AG09309 (cell line): ENCODE results near the gene SEPTIN1.

Experiments
- DNase-seq: peaks from one replicate; pipeline ENCODE4 v3.0.0-alpha.2; 2010; ENCODE audit warnings: low read depth
- H3K4me3 ChIP-seq: 2 replicates; pipeline ENCODE4 v1.5.1; 2011; ENCODE audit warnings: mild to moderate bottlenecking, low read depth, low read length, moderate library complexity; ENCODE audit not compliant: control insufficient read depth
- TF ChIP-seq, protein P1 (sequence below): IDR thresholded peaks from 2 replicates; pipeline ENCODE4 v1.5.1; 2011; ENCODE audit warnings: mild to moderate bottlenecking, low read depth, low read length, inconsistent platforms; ENCODE audit not compliant: insufficient read depth, control insufficient read depth; ENCODE audit errors: missing control alignments

SEPTIN1 gene, protein sequence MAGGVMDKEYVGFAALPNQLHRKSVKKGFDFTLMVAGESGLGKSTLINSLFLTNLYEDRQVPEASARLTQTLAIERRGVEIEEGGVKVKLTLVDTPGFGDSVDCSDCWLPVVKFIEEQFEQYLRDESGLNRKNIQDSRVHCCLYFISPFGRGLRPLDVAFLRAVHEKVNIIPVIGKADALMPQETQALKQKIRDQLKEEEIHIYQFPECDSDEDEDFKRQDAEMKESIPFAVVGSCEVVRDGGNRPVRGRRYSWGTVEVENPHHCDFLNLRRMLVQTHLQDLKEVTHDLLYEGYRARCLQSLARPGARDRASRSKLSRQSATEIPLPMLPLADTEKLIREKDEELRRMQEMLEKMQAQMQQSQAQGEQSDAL

DNA sequence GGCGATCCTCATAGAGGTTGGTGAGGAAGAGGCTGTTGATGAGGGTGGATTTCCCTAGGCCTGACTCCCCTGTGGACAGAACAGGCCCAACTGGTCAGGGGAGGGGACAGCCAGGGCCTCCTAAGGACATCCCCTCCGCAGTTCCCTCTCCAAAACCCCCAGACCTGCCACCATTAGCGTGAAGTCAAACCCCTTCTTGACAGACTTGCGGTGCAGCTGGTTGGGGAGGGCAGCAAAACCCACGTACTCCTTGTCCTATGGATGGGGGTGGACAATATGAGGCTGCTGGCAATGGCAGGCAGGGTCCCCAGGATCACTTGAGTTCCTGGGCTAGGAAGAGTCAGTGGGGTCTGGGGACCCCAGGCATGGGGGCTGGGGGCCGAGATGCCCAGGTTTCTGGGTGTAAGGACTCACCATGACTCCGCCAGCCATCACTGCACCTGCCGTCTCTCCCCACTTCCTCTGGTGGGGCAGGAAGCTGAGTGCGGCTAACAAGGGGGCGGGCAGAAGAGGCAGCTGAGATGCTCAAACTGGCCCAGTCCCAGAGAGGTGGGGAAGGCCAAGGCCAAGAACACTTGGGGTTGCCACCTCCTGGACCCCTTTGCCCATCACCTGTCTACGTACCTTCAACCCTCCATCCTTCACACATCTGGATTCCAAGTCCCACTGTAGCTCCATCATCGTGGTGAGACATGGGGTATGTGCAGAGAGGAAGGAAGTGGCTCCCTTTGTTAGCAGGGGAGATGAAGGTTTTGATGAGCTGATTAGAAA is at the start of gene SEPTIN1:
Gene SEPTIN1, minus strand, starts transcription at position 451 of the 771 bp plus-strand sequence. Its CDS starts 19 bp downstream, at position 432.
- no peak for DNase-seq
- no peak within 1 kb of the TSS for H3K4me3 ChIP-seq
- TF ChIP-seq, protein P1, sequence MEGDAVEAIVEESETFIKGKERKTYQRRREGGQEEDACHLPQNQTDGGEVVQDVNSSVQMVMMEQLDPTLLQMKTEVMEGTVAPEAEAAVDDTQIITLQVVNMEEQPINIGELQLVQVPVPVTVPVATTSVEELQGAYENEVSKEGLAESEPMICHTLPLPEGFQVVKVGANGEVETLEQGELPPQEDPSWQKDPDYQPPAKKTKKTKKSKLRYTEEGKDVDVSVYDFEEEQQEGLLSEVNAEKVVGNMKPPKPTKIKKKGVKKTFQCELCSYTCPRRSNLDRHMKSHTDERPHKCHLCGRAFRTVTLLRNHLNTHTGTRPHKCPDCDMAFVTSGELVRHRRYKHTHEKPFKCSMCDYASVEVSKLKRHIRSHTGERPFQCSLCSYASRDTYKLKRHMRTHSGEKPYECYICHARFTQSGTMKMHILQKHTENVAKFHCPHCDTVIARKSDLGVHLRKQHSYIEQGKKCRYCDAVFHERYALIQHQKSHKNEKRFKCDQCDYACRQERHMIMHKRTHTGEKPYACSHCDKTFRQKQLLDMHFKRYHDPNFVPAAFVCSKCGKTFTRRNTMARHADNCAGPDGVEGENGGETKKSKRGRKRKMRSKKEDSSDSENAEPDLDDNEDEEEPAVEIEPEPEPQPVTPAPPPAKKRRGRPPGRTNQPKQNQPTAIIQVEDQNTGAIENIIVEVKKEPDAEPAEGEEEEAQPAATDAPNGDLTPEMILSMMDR: no peak

DNA sequence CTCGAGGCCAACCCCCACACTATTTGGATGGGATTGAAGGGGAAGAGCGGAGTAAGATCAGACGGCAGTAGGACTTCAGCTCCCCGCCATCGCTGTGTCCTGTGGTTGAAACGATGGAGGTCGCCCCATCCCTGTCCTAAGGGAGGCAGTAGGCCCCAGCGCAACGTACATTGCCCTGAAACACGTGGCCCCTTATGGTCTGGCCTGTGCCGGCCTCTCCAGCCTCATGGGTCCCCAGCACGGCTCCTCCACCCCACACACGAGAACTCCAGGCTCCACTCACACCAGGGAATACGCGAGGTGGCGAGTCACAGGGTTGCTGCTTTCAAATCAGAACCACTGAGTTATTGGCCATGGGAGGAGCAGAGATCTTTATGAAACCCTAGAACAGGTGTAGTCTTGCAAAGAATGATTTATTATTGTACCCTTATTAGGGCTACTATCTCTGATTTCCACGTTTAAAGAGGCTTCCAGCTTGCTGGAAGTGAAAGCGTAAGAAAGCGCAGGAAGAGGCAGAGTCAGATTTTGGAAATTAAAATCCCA is 48.1 kb upstream of the SEPTIN1 start:
- H3K4me3 ChIP-seq: peak overlapping the region; percentile 27
- no peak for DNase-seq
- TF ChIP-seq, protein P1: no peak

DNA sequence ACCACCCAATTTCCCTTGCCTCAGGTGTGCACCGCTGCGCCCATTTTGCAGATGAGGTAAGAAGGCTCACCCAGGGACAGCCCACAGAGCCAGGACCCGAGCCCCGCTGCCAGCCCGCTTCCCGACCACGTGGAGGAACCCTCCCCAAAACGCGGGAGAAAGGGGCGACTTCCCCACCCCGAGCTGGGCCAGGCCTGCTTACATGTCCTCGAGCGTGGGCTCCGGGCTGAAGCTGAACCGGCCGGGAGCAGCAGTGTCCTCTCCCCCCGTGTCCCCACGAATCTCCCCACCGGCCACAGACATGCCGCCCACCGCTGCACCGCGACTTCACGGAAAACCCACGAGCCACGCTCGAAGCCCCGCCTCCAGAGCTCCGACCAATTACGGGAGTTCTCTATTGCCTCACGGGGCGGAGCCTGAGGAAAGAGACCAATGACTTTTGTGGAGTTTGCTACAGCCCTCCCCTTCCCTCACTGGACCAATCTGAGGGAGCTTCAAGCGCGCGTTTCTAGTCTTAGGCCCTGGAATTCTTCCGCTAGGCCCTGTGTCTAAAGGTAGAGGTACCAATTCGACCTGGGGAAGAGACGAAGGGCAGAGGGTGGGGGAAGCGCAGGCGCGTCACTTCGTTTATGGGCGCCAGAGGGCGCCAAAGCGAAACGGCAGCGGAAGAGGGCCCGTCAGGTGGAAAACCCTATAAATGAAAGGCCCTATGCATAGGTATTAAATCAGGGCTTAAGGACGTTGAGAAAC is 47.5 kb upstream of the SEPTIN1 start, which contains the start of gene DCTPP1:
Gene DCTPP1, minus strand, starts transcription at position 353 of the 750 bp plus-strand sequence. Its CDS starts 50 bp downstream, at position 303.
- peak within 1 kb of the TSS; percentile 70 for H3K4me3 ChIP-seq
- peak; percentile 92 for DNase-seq
- TF ChIP-seq, protein P1: peak; percentile 70

DNA sequence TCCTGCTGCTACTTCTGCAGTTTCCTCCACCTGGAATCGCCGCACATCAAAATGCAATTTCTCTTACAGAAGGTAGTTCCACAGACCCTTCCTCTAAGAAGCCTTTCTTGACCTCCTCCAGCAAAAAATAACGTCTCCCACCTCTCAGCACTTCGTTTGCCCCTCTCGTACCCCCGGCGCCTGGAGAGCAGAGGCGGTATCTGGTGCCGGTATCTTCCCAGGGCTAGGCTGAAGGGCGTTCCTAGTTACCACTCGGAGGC is 47.0 kb upstream of the SEPTIN1 start:
- DNase-seq: no peak
- H3K4me3 ChIP-seq: peak overlapping the region; percentile 70
- TF ChIP-seq, protein P1: no peak

DNA sequence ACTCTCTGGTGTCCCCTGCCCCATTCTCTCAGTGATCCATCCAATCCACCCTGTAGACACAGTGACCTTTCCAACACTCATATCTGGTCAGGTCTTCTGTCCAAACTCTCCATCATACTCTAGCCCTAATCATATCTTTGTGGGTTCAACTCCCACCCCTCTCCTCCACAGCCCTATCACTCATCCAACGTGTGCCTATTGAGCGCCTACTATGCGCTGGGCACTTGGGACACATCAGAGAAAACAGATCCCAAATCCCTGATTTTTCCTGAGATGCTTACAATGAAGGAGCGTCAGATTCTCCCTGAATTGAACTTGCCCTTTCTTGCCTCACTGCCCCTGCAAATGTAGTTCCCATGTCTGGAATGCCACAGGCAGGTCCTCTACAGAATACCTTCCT is 45.7 kb upstream of the SEPTIN1 start:
- H3K4me3 ChIP-seq: no peak overlapping the region
- no peak for DNase-seq
- TF ChIP-seq, protein P1: no peak

DNA sequence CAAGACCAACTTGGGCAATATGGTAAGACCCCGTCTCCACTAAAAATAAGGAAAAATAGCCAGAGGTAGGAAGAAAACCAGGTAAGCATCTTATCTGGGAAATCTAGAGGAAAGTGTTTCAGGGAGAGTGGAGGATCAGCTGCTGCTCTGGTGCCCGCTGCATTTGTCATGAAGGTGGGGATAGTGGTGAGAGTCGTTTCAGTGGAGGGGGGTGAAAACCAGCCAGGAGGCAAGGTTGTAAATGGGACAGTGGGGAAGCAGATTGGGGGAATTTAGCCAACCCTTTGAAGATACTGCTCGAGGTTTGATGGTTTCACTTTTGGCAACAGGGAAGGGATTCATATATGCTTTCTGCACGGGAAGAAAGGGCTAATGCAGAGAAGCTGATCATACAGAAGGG is 38.6 kb upstream of the SEPTIN1 start:
- H3K4me3 ChIP-seq: no peak overlapping the region
- DNase-seq: no peak
- TF ChIP-seq, protein P1: no peak
